HepG2 (cell line): ENCODE measurements around the gene ZFAND2B. TPM values are rescaled to one million over a fixed set of nuclear protein-coding genes. Genes with fewer than 3 reads are reported as not detected.
A peak's percentile ranks its signal among the peaks of the same experiment; 100 is the strongest.

ENCODE experiments used
- DR1 ChIP-seq: sonication (generic); formaldehyde crosslinking; IDR thresholded peaks from 2 replicates; pipeline ENCODE4 v1.8.0; 2021; ENCODE audit warnings: mild to moderate bottlenecking, missing genetic modification reagents, inconsistent platforms
- GMEB1 ChIP-seq: sonication (generic); formaldehyde crosslinking; IDR thresholded peaks from 2 replicates; pipeline ENCODE4 v1.5.1; 2020; ENCODE audit warnings: missing genetic modification reagents, mild to moderate bottlenecking, borderline replicate concordance
- GTF2F1 ChIP-seq: fragments of 150-350 bp; IDR thresholded peaks from 2 replicates; pipeline ENCODE4 v1.6.1; 2014; ENCODE audit warnings: low read length
- HDAC2 ChIP-seq: sonication (generic); formaldehyde crosslinking; IDR thresholded peaks from 2 replicates; pipeline ENCODE4 v1.4.0; 2020; ENCODE audit warnings: missing genetic modification reagents
- HMG20B ChIP-seq: conservative IDR thresholded peaks from 2 replicates; pipeline ENCODE4 v1.6.1; 2016; ENCODE audit warnings: missing genetic modification reagents, missing compliant biosample characterization
- HNF4A ChIP-seq: sonication (generic); formaldehyde crosslinking; IDR thresholded peaks from 2 replicates; pipeline ENCODE4 v1.4.0; 2020; ENCODE audit warnings: missing genetic modification reagents
- HNF4G ChIP-seq, 2 experiments: sonication (generic) in 1 of 2; formaldehyde crosslinking in 1 of 2; IDR thresholded peaks; 2 replicates each; pipeline versions ENCODE4 v1.4.0 to v1.6.1; 2011 to 2020; ENCODE audit warnings: borderline replicate concordance in 2 of 2, low read depth in 2 of 2, mild to moderate bottlenecking in 2 of 2, low read length in 1 of 2, missing genetic modification reagents in 1 of 2, moderate library complexity in 1 of 2
- ISL2 ChIP-seq: sonication (generic); formaldehyde crosslinking; IDR thresholded peaks from 2 replicates; pipeline ENCODE4 v1.5.0; 2020; ENCODE audit warnings: missing genetic modification reagents
- MAF1 ChIP-seq: sonication (generic); formaldehyde crosslinking; IDR thresholded peaks from 2 replicates; pipeline ENCODE4 v1.5.0; 2020; ENCODE audit warnings: missing genetic modification reagents, borderline replicate concordance
- PBX3 ChIP-seq: sonication (generic); formaldehyde crosslinking; IDR thresholded peaks from 2 replicates; pipeline ENCODE4 v1.8.1; 2023; ENCODE audit warnings: missing genetic modification reagents, inconsistent platforms, borderline replicate concordance
- SMAD9 ChIP-seq: sonication (generic); formaldehyde crosslinking; IDR thresholded peaks from 2 replicates; pipeline ENCODE4 v1.5.1; 2020; ENCODE audit warnings: mild to moderate bottlenecking, missing genetic modification reagents
- THAP11 ChIP-seq: IDR thresholded peaks from 2 replicates; pipeline ENCODE4 v1.6.1; 2016; ENCODE audit warnings: missing biosample characterization, missing genetic modification reagents
- THAP8 ChIP-seq: sonication (generic); formaldehyde crosslinking; IDR thresholded peaks from 2 replicates; pipeline ENCODE4 v1.5.1; 2020; ENCODE audit warnings: missing genetic modification reagents, mild to moderate bottlenecking, borderline replicate concordance
- XRCC5 ChIP-seq: fragments of 200-400 bp; formaldehyde crosslinking; optimal IDR thresholded peaks from 2 replicates; pipeline ENCODE3; 2017; ENCODE audit warnings: mild to moderate bottlenecking, low read length
- ZIK1 ChIP-seq: sonication (generic); formaldehyde crosslinking; IDR thresholded peaks from 2 replicates; pipeline ENCODE4 v1.5.0; 2020; ENCODE audit warnings: mild to moderate bottlenecking, low read depth, missing genetic modification reagents, borderline replicate concordance
- ZNF232 ChIP-seq: sonication (generic); formaldehyde crosslinking; IDR thresholded peaks from 2 replicates; pipeline ENCODE4 v1.4.0; 2020; ENCODE audit warnings: missing genetic modification reagents, borderline replicate concordance
- ZNF292 ChIP-seq: sonication (generic); formaldehyde crosslinking; IDR thresholded peaks from 2 replicates; pipeline ENCODE4 v1.8.1; 2022; ENCODE audit warnings: mild to moderate bottlenecking, low read depth, missing genetic modification reagents, borderline replicate concordance
- ZNF503 ChIP-seq: sonication (generic); formaldehyde crosslinking; IDR thresholded peaks from 2 replicates; pipeline ENCODE4 v1.4.0; 2020; ENCODE audit warnings: missing genetic modification reagents
- ZNF512 ChIP-seq: sonication (generic); formaldehyde crosslinking; IDR thresholded peaks from 2 replicates; pipeline ENCODE4 v1.4.0; 2020; ENCODE audit warnings: mild to moderate bottlenecking, missing genetic modification reagents
- ZNF570 ChIP-seq: sonication (generic); formaldehyde crosslinking; IDR thresholded peaks from 2 replicates; pipeline ENCODE4 v1.4.0; 2020; ENCODE audit warnings: mild to moderate bottlenecking, missing genetic modification reagents, borderline replicate concordance
- ZNF839 ChIP-seq: sonication (generic); formaldehyde crosslinking; IDR thresholded peaks from 2 replicates; pipeline ENCODE4 v1.4.0; 2020; ENCODE audit warnings: missing genetic modification reagents, mild to moderate bottlenecking, borderline replicate concordance
- polyA plus RNA-seq, 8 experiments: library from polyadenylated mRNA; depleted of rRNA in 3 of 8; stranded (reverse) in 7 of 8; unstranded in 1 of 8; fragments of >200 nt; fragmentation: Illumina TruSeq in 4 of 8; extraction: Trizol in 4 of 8; gene quantifications; 2 replicates each; pipeline versions ENCODE4 v1.2.1 to v1.2.3, GENCODE V29; 2011 to 2016; ENCODE audit warnings: low read depth in 4 of 8, missing spikeins in 1 of 8, mixed read lengths in 1 of 8; ENCODE audit not compliant: insufficient read depth in 1 of 8
- total RNA-seq, 5 experiments: library from RNA; depleted of rRNA; stranded (reverse); fragments of >200 nt; fragmentation: Illumina TruSeq; extraction: Trizol; gene quantifications; 2 replicates each; pipeline ENCODE4 v1.2.3, GENCODE V29; 2016; ENCODE audit warnings: low read depth in 1 of 5

ZFAND2B gene
- total and polyA plus RNA-seq, 2 of the 13 experiments (the other 11 are each of a cell fraction or from before 2014, with no cell fraction given): 53.3 to 115 TPM

GRCh38 chr2:219206328-219207133, at the start of gene ZFAND2B (continued):
- TF ChIP-seq ZNF503 (CRISPR knock-in tag): 0 out of 2 replicates have a peak, but pooled peaks have one; percentile 30
- TF ChIP-seq THAP8 (CRISPR knock-in tag): peak; percentile 87; the same call in 1 of the 2 replicates
- TF ChIP-seq HMG20B: no peak
- peak; percentile 93 for TF ChIP-seq HNF4G (IDR thresholded peaks at IDR 0.05; ENCODE audit: borderline replicate concordance, low read depth, low read length)
- TF ChIP-seq HNF4G (CRISPR knock-in tag; IDR thresholded peaks at IDR 0.05; ENCODE audit: borderline replicate concordance, low read depth): no peak
- peak; percentile 61; the same call in 1 of the 2 replicates for TF ChIP-seq MAF1 (CRISPR knock-in tag)
- TF ChIP-seq XRCC5: peak; percentile 89
- TF ChIP-seq DR1: no peak
- peak; percentile 51; the same call in 1 of the 2 replicates for TF ChIP-seq HDAC2 (CRISPR knock-in tag)
- TF ChIP-seq SMAD9 (CRISPR knock-in tag): peak; percentile 42; the same call in 1 of the 2 replicates
- TF ChIP-seq ISL2 (CRISPR knock-in tag): 0 out of 2 replicates have a peak, but pooled peaks have one; percentile 15
- no peak for TF ChIP-seq PBX3
- peak; percentile 80 for TF ChIP-seq THAP11 (CRISPR knock-in tag)
- TF ChIP-seq GTF2F1: no peak
- no peak; the same call in 1 of the 2 replicates for TF ChIP-seq ZNF232
- TF ChIP-seq GMEB1 (CRISPR knock-in tag): peak; percentile 96
- TF ChIP-seq ZNF839 (CRISPR knock-in tag): no peak; the same call in 1 of the 2 replicates
- peak; percentile 66; the same call in 1 of the 2 replicates for TF ChIP-seq ZNF292 (CRISPR knock-in tag)
- peak; percentile 84 for TF ChIP-seq HNF4A (CRISPR knock-in tag)
- TF ChIP-seq ZNF512 (CRISPR knock-in tag): no peak
- no peak; the same call in 1 of the 2 replicates for TF ChIP-seq ZIK1 (CRISPR knock-in tag)
- no peak for TF ChIP-seq ZNF570 (CRISPR knock-in tag)
